Loucy (cell line): ENCODE measurements around the gene CRTC1.

Experiments
- CTCF ChIP-seq: fragments of 200-600 bp; sonication (generic); conservative IDR thresholded peaks from 2 replicates; pipeline ENCODE4 v1.5.1; 2014; ENCODE audit warnings: mild to moderate bottlenecking, antibody characterized with exemption, low read length
- EZH2phosphoT487 ChIP-seq: fragments of 200-600 bp; IDR thresholded peaks from 2 replicates; pipeline ENCODE4 v1.6.1; 2018; ENCODE audit warnings: antibody characterized with exemption, mild to moderate bottlenecking, moderate library complexity, borderline replicate concordance

DNA sequence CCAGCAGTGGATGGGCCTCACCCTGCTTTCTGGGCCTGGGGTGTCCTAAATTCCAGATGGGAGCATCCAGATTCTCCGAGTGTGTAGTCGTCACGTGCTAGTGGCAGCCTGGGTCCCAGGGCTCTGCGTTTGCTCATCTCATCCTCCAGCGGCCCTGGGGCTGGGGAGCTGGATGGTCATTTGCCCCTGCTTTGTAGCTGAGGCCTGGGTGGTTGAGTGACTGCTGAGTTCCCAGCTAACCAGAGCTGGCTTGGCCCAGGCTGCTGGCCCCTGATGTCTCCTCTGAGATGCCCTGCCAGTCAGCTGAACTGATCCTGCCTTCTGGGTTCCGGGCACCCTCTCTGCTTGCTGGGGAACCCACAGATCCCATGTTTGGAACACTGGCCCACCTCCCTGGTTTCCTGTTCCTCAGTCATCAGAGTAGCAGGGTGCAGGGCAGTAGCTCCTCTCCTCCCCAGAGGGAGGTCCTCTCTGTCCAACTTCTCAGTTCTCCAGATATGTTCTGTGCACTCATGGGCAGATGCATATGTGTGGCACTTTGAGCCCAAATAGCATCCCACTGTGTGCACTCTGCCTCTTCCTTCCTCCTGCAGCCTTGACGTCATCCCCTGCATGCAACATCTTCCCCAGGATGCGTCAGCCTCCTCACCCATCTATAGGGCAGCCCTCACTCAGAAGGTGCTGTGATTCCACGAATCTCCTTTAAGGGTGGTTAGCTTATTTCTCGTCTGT lies 22.4 kb upstream of the CRTC1 start:
- no peak for TF ChIP-seq CTCF
- TF ChIP-seq EZH2phosphoT487, result no peak
